Rectal smooth muscle tissue (tissue), 1 donor: Measurements from ENCODE around the gene MYEF2.

ENCODE experiments used
- H3K27ac ChIP-seq: one replicate; pipeline ENCODE4 v1.7.0; 2013; ENCODE audit warnings: low read depth, low read length, inconsistent platforms
- H3K27me3 ChIP-seq: one replicate; pipeline ENCODE4 v1.7.0; 2013; ENCODE audit warnings: low read length; ENCODE audit not compliant: control insufficient read depth, insufficient read depth
- H3K36me3 ChIP-seq: one replicate; pipeline ENCODE4 v1.7.0; 2013; ENCODE audit warnings: low read length; ENCODE audit not compliant: control insufficient read depth, insufficient read depth
- H3K4me1 ChIP-seq: one replicate; pipeline ENCODE4 v1.7.0; 2013; ENCODE audit warnings: low read length; ENCODE audit not compliant: control insufficient read depth, insufficient read depth
- H3K4me3 ChIP-seq: one replicate; pipeline ENCODE4 v1.7.0; 2013; ENCODE audit warnings: low read length
- H3K9ac ChIP-seq: one replicate; pipeline ENCODE4 v1.7.0; 2013; ENCODE audit warnings: low read length

MYEF2 gene, protein sequence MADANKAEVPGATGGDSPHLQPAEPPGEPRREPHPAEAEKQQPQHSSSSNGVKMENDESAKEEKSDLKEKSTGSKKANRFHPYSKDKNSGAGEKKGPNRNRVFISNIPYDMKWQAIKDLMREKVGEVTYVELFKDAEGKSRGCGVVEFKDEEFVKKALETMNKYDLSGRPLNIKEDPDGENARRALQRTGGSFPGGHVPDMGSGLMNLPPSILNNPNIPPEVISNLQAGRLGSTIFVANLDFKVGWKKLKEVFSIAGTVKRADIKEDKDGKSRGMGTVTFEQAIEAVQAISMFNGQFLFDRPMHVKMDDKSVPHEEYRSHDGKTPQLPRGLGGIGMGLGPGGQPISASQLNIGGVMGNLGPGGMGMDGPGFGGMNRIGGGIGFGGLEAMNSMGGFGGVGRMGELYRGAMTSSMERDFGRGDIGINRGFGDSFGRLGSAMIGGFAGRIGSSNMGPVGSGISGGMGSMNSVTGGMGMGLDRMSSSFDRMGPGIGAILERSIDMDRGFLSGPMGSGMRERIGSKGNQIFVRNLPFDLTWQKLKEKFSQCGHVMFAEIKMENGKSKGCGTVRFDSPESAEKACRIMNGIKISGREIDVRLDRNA

DNA sequence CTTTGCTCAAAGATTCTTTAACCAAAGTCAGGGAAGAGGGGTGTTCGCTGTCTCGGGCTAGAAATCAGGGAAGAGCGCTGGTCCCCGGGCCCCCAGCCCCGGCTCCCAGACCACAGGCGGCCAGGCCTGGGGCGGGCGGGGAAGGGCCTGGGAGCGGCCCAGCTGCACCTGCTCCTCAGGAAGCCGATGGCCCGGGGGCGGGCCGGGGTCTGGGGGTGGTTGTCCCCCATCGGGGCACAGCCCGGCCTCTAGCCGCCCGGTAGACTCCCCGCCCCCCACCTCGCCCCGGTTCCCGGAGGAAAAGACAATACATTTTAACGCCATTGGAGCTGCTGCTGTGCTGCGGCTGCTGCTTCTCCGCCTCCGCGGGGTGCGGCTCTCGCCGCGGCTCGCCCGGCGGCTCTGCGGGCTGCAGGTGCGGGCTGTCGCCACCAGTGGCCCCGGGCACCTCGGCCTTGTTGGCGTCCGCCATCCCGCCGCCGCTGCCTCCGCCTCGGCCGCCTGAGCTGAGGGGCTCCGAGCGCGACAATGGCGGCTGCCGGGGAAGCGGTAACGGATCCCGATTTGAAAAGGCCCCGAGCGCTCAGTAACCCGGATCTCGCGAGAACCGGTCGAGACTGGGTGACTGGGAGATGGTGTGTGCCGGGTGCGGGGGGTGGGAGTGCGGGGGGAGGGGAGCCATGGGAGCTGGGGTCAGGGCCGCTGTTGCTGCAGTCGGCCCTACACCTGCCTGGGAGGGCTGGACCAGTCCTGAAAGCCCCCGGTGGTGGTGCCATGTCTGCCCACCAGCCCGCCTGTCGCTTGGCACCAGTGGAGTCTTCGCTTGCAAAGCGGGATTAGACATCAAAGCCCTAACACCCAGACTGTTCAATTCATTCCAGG is at the start of gene MYEF2:
MYEF2 (minus strand) TSS at position 530 of the 882 bp plus-strand sequence; CDS start at position 472, 58 bp downstream.
- H3K36me3 ChIP-seq, result no peaks in the 10 kb centered on the region
- peak within 1 kb of the TSS; percentile 86 for H3K27ac ChIP-seq
- peak within 1 kb of the TSS; percentile 68 for H3K4me3 ChIP-seq
- H3K4me1 ChIP-seq, result peaks cover 4% of the 10 kb centered on the region
- H3K9ac ChIP-seq, result peak within 1 kb of the TSS; percentile 13
- H3K27me3 ChIP-seq, result no peaks in the 10 kb centered on the region

DNA sequence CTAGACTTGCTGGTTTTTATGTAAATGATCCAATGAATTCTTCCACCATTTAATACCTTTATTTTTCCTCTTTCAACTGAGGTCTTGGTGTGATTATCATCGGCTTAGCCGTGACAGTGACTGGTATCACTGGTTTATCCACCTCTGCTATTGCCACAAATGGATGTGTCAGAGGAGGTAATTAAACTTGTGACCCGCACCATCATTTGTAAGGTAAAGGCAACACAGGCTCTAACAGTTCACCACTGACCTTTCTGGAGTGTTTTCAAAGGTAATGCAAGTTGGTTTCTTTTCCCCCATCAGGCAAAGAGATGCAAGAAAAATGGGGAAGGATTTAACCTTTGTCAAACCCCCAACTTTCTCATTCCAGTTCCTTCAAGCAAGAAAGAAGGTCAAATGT is 47.7 kb upstream of the MYEF2 start:
- H3K4me1 ChIP-seq, result no peaks in the 10 kb centered on the region
- H3K27ac ChIP-seq, result no peak overlapping the region
- no peaks in the 10 kb centered on the region for H3K36me3 ChIP-seq
- no peak overlapping the region for H3K9ac ChIP-seq
- no peak overlapping the region for H3K4me3 ChIP-seq
- no peaks in the 10 kb centered on the region for H3K27me3 ChIP-seq

GRCh38 chr15:48222627-48223026 is 44.5 kb upstream of the MYEF2 start:
- Histone ChIP-seq H3K36me3 (no peaks in the 10 kb centered on the region), H3K27ac (no peak overlapping the region), H3K27me3 (no peaks in the 10 kb centered on the region), H3K4me3 (no peak overlapping the region), H3K9ac (no peak overlapping the region), H3K4me1 (no peaks in the 10 kb centered on the region)

DNA sequence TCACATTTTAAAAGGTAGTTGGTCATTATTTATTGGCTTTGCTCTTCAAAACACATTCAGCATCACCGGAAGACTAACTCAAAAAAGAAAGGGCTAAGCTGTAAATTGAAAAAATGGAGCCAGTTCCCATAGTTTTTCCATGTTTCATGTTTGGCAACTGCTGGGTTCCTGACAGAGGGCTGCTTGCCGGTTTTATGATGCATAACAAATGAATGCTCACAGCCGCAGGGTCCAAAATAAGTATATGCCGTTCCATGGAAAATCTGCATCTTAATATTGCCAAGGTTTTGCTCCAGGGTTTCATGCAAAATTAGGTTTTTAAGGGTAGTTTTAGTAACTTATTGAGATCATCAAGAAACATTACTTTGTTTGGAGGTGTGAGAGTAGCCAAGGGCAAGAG is 43.8 kb upstream of the MYEF2 start:
- H3K27me3 ChIP-seq, result no peaks in the 10 kb centered on the region
- no peaks in the 10 kb centered on the region for H3K36me3 ChIP-seq
- no peak overlapping the region for H3K9ac ChIP-seq
- no peaks in the 10 kb centered on the region for H3K4me1 ChIP-seq
- H3K27ac ChIP-seq, result no peak overlapping the region
- H3K4me3 ChIP-seq, result no peak overlapping the region

- no peaks in the 10 kb centered on the region for H3K36me3 ChIP-seq
- H3K27ac ChIP-seq, result no peak overlapping the region
- H3K4me1 ChIP-seq, result no peaks in the 10 kb centered on the region
- no peak overlapping the region for H3K4me3 ChIP-seq
- H3K9ac ChIP-seq, result no peak overlapping the region
- no peaks in the 10 kb centered on the region for H3K27me3 ChIP-seq
Measured at GRCh38 chr15:48221261-48221660, 43.2 kb upstream of the MYEF2 start.

DNA sequence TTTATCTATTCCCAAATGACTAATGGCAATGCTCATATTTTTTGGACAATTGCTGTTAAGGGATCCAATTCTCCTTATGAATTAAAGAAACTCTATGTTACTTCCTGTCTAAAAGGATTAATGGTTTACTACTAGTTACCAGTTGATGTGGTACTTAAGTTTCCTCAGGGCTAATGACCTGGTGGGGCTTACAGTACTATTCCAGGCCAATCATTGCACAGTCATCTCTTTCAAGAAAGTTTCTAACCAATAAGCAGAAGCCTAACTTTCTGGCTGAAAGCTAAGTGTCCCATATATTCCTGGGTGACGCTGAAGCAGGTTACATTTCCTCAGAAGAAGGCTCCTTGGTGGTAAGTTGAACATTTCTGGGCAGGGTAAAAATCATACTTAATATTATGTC is 27.9 kb upstream of the MYEF2 start, which contains the start of gene SLC12A1:
SLC12A1 (plus strand) TSS at position 322 of the 400 bp plus-strand sequence. CDS start 1,418 bp downstream, outside the sequence.
- Histone ChIP-seq H3K36me3 (no peaks in the 10 kb centered on the region), H3K27me3 (no peaks in the 10 kb centered on the region), H3K9ac (no peak within 1 kb of the TSS), H3K4me3 (no peak within 1 kb of the TSS), H3K4me1 (no peaks in the 10 kb centered on the region), H3K27ac (no peak within 1 kb of the TSS)

DNA sequence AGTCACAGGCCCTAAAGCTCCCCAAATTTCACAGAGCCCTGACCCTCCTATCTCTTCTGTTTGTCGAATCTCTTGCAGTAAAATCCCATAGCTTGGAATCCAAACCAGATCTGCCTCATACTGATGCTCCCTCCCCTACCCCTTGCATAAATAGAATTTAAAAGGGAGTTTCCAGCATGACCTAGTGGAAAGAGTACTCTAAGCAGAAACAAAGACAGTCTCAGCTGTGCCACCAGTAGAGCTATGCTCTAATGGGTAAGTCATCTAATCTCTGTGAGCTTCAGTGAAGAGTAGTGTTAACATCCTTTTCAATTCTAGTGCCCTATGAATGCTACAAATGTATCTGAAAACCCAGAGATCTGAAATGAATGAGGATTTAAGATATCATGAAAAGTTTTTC is 24.0 kb upstream of the MYEF2 start:
- H3K9ac ChIP-seq, result no peak overlapping the region
- H3K4me1 ChIP-seq, result no peaks in the 10 kb centered on the region
- no peak overlapping the region for H3K27ac ChIP-seq
- H3K36me3 ChIP-seq, result no peaks in the 10 kb centered on the region
- H3K4me3 ChIP-seq, result no peak overlapping the region
- H3K27me3 ChIP-seq, result no peaks in the 10 kb centered on the region

DNA sequence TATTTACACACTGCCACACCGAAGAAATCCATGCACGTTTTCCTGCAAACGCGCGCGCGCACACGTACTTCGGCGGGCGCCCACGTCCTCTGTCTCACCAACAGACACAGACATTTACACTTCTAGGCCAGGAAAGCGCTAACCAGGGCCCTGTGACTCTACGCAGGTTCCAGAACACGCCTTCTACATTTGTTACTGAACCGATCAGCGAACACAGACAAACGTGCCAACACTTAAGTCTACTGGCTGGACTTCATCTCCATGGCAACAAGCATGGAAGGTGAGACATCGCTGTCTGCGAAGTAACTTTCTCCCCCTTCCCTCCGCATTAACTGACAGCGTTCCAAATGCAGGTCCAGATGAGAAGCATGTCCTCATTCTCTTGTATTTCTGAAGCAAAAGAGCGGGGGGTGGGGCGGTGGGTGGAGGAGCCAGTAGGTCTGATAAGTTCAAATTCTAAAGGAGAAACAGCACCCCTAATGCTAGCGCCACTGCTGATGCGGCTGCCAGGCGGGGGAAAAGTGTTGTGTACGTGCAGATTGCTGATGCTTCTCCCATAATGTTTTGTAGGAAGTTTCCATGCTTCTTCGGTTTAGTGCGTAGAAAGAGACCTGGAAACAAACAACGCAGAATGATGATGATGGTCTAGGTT is 13.6 kb upstream of the MYEF2 start, which contains the start of gene CTXN2:
CTXN2 (plus strand) TSS at position 92 of the 652 bp plus-strand sequence. CDS start 9,636 bp downstream, outside the sequence.
- H3K4me3 ChIP-seq, result no peak within 1 kb of the TSS
- no peak within 1 kb of the TSS for H3K27ac ChIP-seq
- no peak within 1 kb of the TSS for H3K9ac ChIP-seq
- no peaks in the 10 kb centered on the region for H3K4me1 ChIP-seq
- no peaks in the 10 kb centered on the region for H3K36me3 ChIP-seq
- H3K27me3 ChIP-seq, result no peaks in the 10 kb centered on the region

- no peaks in the 10 kb centered on the region for H3K36me3 ChIP-seq
- H3K27ac ChIP-seq, result no peak overlapping the region
- no peaks in the 10 kb centered on the region for H3K27me3 ChIP-seq
- H3K9ac ChIP-seq, result no peak overlapping the region
- H3K4me3 ChIP-seq, result no peak overlapping the region
- H3K4me1 ChIP-seq, result no peaks in the 10 kb centered on the region
Measured at GRCh38 chr15:48190932-48191573, 13.0 kb upstream of the MYEF2 start.

- Histone ChIP-seq H3K36me3 (no peaks in the 10 kb centered on the region), H3K9ac (no peak overlapping the region), H3K27me3 (no peaks in the 10 kb centered on the region)
Measured at GRCh38 chr15:48186271-48186670, 8.2 kb upstream of the MYEF2 start.

DNA sequence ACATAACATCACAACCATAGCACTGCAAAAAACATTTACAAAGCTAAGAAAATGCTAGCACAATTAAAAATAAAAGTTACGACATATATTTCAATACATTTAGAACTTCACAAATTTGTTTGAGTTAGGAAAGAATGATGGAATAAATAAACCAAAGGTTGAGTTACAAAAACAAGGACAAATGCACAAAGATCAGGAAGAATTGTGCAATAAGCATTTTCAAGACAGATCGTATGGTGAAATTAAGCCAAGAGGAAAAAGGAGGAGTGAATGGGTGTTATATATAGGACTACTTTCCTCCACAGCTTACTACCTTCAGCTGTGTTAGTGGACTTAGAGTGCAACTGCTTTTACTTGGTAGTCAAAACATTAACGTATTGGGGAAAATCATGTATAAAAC is 7.4 kb upstream of the MYEF2 start:
- H3K27me3 ChIP-seq, result no peaks in the 10 kb centered on the region
- no peak overlapping the region for H3K9ac ChIP-seq
- no peaks in the 10 kb centered on the region for H3K36me3 ChIP-seq
- no peaks in the 10 kb centered on the region for H3K4me1 ChIP-seq
- H3K4me3 ChIP-seq, result no peak overlapping the region
- no peak overlapping the region for H3K27ac ChIP-seq

More at GRCh38 chr15:48186271-48186670, 8.2 kb upstream of the MYEF2 start:
- no peak overlapping the region for H3K27ac ChIP-seq
- H3K4me1 ChIP-seq, result no peaks in the 10 kb centered on the region
- H3K4me3 ChIP-seq, result no peak overlapping the region
